ENCODE results near the gene ARHGAP33.
A peak's percentile ranks its signal among the peaks of the same experiment; 100 is the strongest.

Gene ARHGAP33

GRCh38 chr19:35822579-35822978, 47.2 kb downstream of the ARHGAP33 start:
- H4K20me1 ChIP-seq (ENCODE audit: insufficient read depth, low read length) = no peaks in the 10 kb centered on the region
- H3K9me3 ChIP-seq (ENCODE audit: insufficient read depth, low read length) = no peaks in the 10 kb centered on the region
- no peak overlapping the region for H3K27ac ChIP-seq (ENCODE audit: low read length)
- H3K4me2 ChIP-seq (ENCODE audit: low read length) = peak overlapping the region; percentile 50
- H3K36me3 ChIP-seq (replicated peaks; ENCODE audit: low read depth, low read length) = no peaks in the 10 kb centered on the region
- no peak overlapping the region for H3K9ac ChIP-seq (ENCODE audit: low read length)
- H2AFZ ChIP-seq (ENCODE audit: low read depth, low read length) = peak overlapping the region; percentile 43; the same call in 1 of the 2 replicates
- peak overlapping the region; percentile 53 for H3K4me3 ChIP-seq (ENCODE audit: low read length)
- H3K79me2 ChIP-seq (ENCODE audit: low read length) = no peaks in the 10 kb centered on the region
- peaks cover 4% of the 10 kb centered on the region; the same call in 1 of the 2 replicates for H3K4me1 ChIP-seq (ENCODE audit: low read length)
- peaks cover 10% of the 10 kb centered on the region; the same call in 1 of the 2 replicates for H3K27me3 ChIP-seq (ENCODE audit: low read depth, low read length)
- TF ChIP-seq EZH2phosphoT487 (IDR thresholded peaks at IDR 0.05; ENCODE audit: low read depth) = no peak
- TF ChIP-seq CTCF (IDR thresholded peaks at IDR 0.05; ENCODE audit: low read depth, low read length) = no peak

- Histone ChIP-seq H3K9ac (ENCODE audit: low read length) (no peak overlapping the region), H3K36me3 (replicated peaks; ENCODE audit: low read depth, low read length) (no peaks in the 10 kb centered on the region), H3K27ac (ENCODE audit: low read length) (no peak overlapping the region), H3K4me1 (ENCODE audit: low read length) (peaks cover 4% of the 10 kb centered on the region; the same call in 1 of the 2 replicates), H3K79me2 (ENCODE audit: low read length) (no peaks in the 10 kb centered on the region), H3K4me2 (ENCODE audit: low read length) (no peak overlapping the region), H4K20me1 (ENCODE audit: insufficient read depth, low read length) (no peaks in the 10 kb centered on the region), H3K4me3 (ENCODE audit: low read length) (no peak overlapping the region), H3K27me3 (ENCODE audit: low read depth, low read length) (peaks cover 10% of the 10 kb centered on the region; the same call in 1 of the 2 replicates), H2AFZ (ENCODE audit: low read depth, low read length) (no peak overlapping the region), H3K9me3 (ENCODE audit: insufficient read depth, low read length) (no peaks in the 10 kb centered on the region)
- TF ChIP-seq EZH2phosphoT487 (IDR thresholded peaks at IDR 0.05; ENCODE audit: low read depth) (no peak), CTCF (IDR thresholded peaks at IDR 0.05; ENCODE audit: low read depth, low read length) (no peak)
These were observed 48.8 kb downstream of the ARHGAP33 start for GRCh38 chr19:35824150-35824549.

GRCh38 chr19:35828692-35829301, 53.4 kb downstream of the ARHGAP33 start:
- peaks cover 7% of the 10 kb centered on the region; the same call in 1 of the 2 replicates for H3K27me3 ChIP-seq (ENCODE audit: low read depth, low read length)
- H4K20me1 ChIP-seq (ENCODE audit: insufficient read depth, low read length) = no peaks in the 10 kb centered on the region
- no peak for TF ChIP-seq EZH2phosphoT487 (IDR thresholded peaks at IDR 0.05; ENCODE audit: low read depth)
- TF ChIP-seq CTCF (IDR thresholded peaks at IDR 0.05; ENCODE audit: low read depth, low read length) = no peak

GRCh38 chr19:35830986-35831385, 55.6 kb downstream of the ARHGAP33 start:
- peaks cover 18% of the 10 kb centered on the region for H3K27me3 ChIP-seq (ENCODE audit: low read depth, low read length)
- H3K4me1 ChIP-seq (ENCODE audit: low read length) = no peaks in the 10 kb centered on the region
- no peak overlapping the region for H3K27ac ChIP-seq (ENCODE audit: low read length)

More at GRCh38 chr19:35828692-35829301, 53.4 kb downstream of the ARHGAP33 start:
- H2AFZ ChIP-seq (ENCODE audit: low read depth, low read length) = no peak overlapping the region
- no peak overlapping the region for H3K4me2 ChIP-seq (ENCODE audit: low read length)
- H3K9ac ChIP-seq (ENCODE audit: low read length) = no peak overlapping the region
- no peaks in the 10 kb centered on the region for H3K36me3 ChIP-seq (replicated peaks; ENCODE audit: low read depth, low read length)
- H3K9me3 ChIP-seq (ENCODE audit: insufficient read depth, low read length) = no peaks in the 10 kb centered on the region
- no peak overlapping the region for H3K4me3 ChIP-seq (ENCODE audit: low read length)
- no peaks in the 10 kb centered on the region for H3K4me1 ChIP-seq (ENCODE audit: low read length)
- H3K79me2 ChIP-seq (ENCODE audit: low read length) = no peaks in the 10 kb centered on the region
- H3K27ac ChIP-seq (ENCODE audit: low read length) = no peak overlapping the region

More at GRCh38 chr19:35830986-35831385, 55.6 kb downstream of the ARHGAP33 start:
- no peaks in the 10 kb centered on the region for H3K9me3 ChIP-seq (ENCODE audit: insufficient read depth, low read length)
- TF ChIP-seq EZH2phosphoT487 (IDR thresholded peaks at IDR 0.05; ENCODE audit: low read depth) = no peak
- TF ChIP-seq CTCF (IDR thresholded peaks at IDR 0.05; ENCODE audit: low read depth, low read length) = no peak
- H2AFZ ChIP-seq (ENCODE audit: low read depth, low read length) = no peak overlapping the region
- no peak overlapping the region for H3K4me2 ChIP-seq (ENCODE audit: low read length)
- no peaks in the 10 kb centered on the region for H4K20me1 ChIP-seq (ENCODE audit: insufficient read depth, low read length)
- no peaks in the 10 kb centered on the region for H3K79me2 ChIP-seq (ENCODE audit: low read length)
- H3K9ac ChIP-seq (ENCODE audit: low read length) = no peak overlapping the region
- H3K36me3 ChIP-seq (replicated peaks; ENCODE audit: low read depth, low read length) = no peaks in the 10 kb centered on the region
- H3K4me3 ChIP-seq (ENCODE audit: low read length) = no peak overlapping the region

Data from OCI-LY3 (cell line).